Neural cell (in vitro differentiated cells): ENCODE data around the gene PPP1R14B. TPM values are rescaled to one million over a fixed set of nuclear protein-coding genes. Genes with fewer than 3 reads are reported as not detected.

Source experiments
- H2AFZ ChIP-seq: fragments of 200-600, 300-800 bp; sonication (generic), shearing (Covaris generic); 2 replicates; pipeline ENCODE4 v1.6.0; 2014; ENCODE audit warnings: low read depth, mild to moderate bottlenecking, antibody characterized with exemption, low read length, moderate library complexity
- H3F3A ChIP-seq: fragments of 200-600 bp; shearing (Covaris generic); 2 replicates; pipeline ENCODE4 v1.6.1; 2016; ENCODE audit warnings: mild to moderate bottlenecking, moderate library complexity, mixed read lengths, antibody characterized with exemption, low read length; ENCODE audit not compliant: insufficient read depth, poor library complexity, severe bottlenecking
- H3K27ac ChIP-seq: fragments of 200-600, 300-800 bp; sonication (generic), shearing (Covaris generic); 2 replicates; pipeline ENCODE4 v1.5.1; 2014; ENCODE audit warnings: mild to moderate bottlenecking, low read length, moderate library complexity
- H3K27me3 ChIP-seq: fragments of 300-800, 200-600 bp; sonication (generic), shearing (Covaris generic); 2 replicates; pipeline ENCODE4 v1.6.0; 2014; ENCODE audit warnings: mild to moderate bottlenecking, low read depth, low read length, moderate library complexity; ENCODE audit not compliant: insufficient read depth
- H3K36me3 ChIP-seq: fragments of 300-800, 200-600 bp; sonication (generic), shearing (Covaris generic); 2 replicates; pipeline ENCODE4 v1.5.1; 2014; ENCODE audit warnings: mild to moderate bottlenecking, antibody characterized with exemption, low read length, moderate library complexity; ENCODE audit not compliant: insufficient read depth
- H3K4me2 ChIP-seq: fragments of 300-800, 200-600 bp; sonication (generic), shearing (Covaris generic); 2 replicates; pipeline ENCODE4 v1.6.0; 2014; ENCODE audit warnings: mild to moderate bottlenecking, low read length
- H3K4me3 ChIP-seq: fragments of 300-800, 200-600 bp; sonication (generic), shearing (Covaris generic); 2 replicates; pipeline ENCODE4 v1.5.1; 2014; ENCODE audit warnings: mild to moderate bottlenecking, low read length, moderate library complexity
- H3K79me2 ChIP-seq: fragments of 200-600 bp; shearing (Covaris generic); replicated peaks from 2 replicates; pipeline ENCODE4 v1.6.0; 2014; ENCODE audit warnings: mild to moderate bottlenecking, low read length, moderate library complexity; ENCODE audit not compliant: insufficient read depth
- H3K9ac ChIP-seq: fragments of 300-800, 200-600 bp; sonication (generic), shearing (Covaris generic); 2 replicates; pipeline ENCODE4 v1.6.1; 2016; ENCODE audit warnings: mild to moderate bottlenecking, low read length, mixed read lengths
- H3K9me2 ChIP-seq: fragments of 200-600 bp; shearing (Covaris generic); 2 replicates; pipeline ENCODE4 v1.6.1; 2016; ENCODE audit warnings: mild to moderate bottlenecking, low read length, mixed read lengths; ENCODE audit not compliant: insufficient read depth
- H3K9me3 ChIP-seq: fragments of 200-600, 300-800 bp; sonication (generic), shearing (Covaris generic); 2 replicates; pipeline ENCODE4 v1.6.1; 2016; ENCODE audit warnings: mild to moderate bottlenecking, mixed run types, low read length, moderate library complexity, mixed read lengths
- H4K20me1 ChIP-seq: fragments of 200-600 bp; shearing (Covaris generic); 2 replicates; pipeline ENCODE4 v1.6.1; 2016; ENCODE audit warnings: mild to moderate bottlenecking, mixed run types; ENCODE audit not compliant: insufficient read depth
- EP300 ChIP-seq: fragments of 450-650 bp; conservative IDR thresholded peaks from 2 replicates; pipeline ENCODE4 v1.6.1; 2014; ENCODE audit warnings: antibody characterized with exemption, mild to moderate bottlenecking, moderate library complexity; ENCODE audit not compliant: poor library complexity, severe bottlenecking
- RAD21 ChIP-seq: fragments of 450-650 bp; conservative IDR thresholded peaks from 2 replicates; pipeline ENCODE4 v1.6.1; 2014; ENCODE audit warnings: antibody characterized with exemption, mild to moderate bottlenecking, moderate library complexity
- REST ChIP-seq: IDR thresholded peaks from 2 replicates; pipeline ENCODE4 v1.6.1; 2012; ENCODE audit warnings: borderline replicate concordance
- SMC3 ChIP-seq: fragments of 450-650 bp; conservative IDR thresholded peaks from 2 replicates; pipeline ENCODE4 v1.6.1; 2014; ENCODE audit warnings: antibody characterized with exemption, mild to moderate bottlenecking, moderate library complexity; ENCODE audit not compliant: poor library complexity
- TAF1 ChIP-seq: IDR thresholded peaks from 2 replicates; pipeline ENCODE4 v1.6.1; 2012; ENCODE audit warnings: low read depth
- polyA plus RNA-seq: library from polyadenylated mRNA; depleted of rRNA; stranded (reverse); fragments of >200 nt; gene quantifications from 2 replicates; pipeline ENCODE4 v1.2.3, GENCODE V29; 2014
- TF ChIP-seq, protein P1 (sequence below): fragments of 450-650 bp; IDR thresholded peaks from 2 replicates; pipeline ENCODE4 v1.5.1; 2014; ENCODE audit warnings: antibody characterized with exemption, mild to moderate bottlenecking, moderate library complexity; ENCODE audit not compliant: poor library complexity, severe bottlenecking

PPP1R14B gene
- polyA plus RNA-seq, 1 donor from 2014 or later, result 400 TPM

GRCh38 chr11:64206457-64207255, 40.1 kb downstream of the PPP1R14B start, which contains the start of gene FERMT3:
Gene FERMT3 (plus strand): TSS chr11:64206721. CDS start chr11:64207365, 644 bp downstream.
- Histone ChIP-seq H3K9ac (no peak within 1 kb of the TSS), H3K9me3 (no peaks in the 10 kb centered on the region), H3K9me2 (no peaks in the 10 kb centered on the region), H3K4me3 (no peak within 1 kb of the TSS), H3K27ac (no peak within 1 kb of the TSS), H3K27me3 (no peaks in the 10 kb centered on the region), H3K36me3 (peaks cover 6% of the 10 kb centered on the region), H3K79me2 (no peaks in the 10 kb centered on the region), H4K20me1 (no peaks in the 10 kb centered on the region), H3K4me2 (no peak within 1 kb of the TSS), H2AFZ (no peak within 1 kb of the TSS), H3F3A (no peaks in the 10 kb centered on the region)
- no peak for TF ChIP-seq RAD21
- no peak for TF ChIP-seq EP300
- no peak for TF ChIP-seq REST

DNA sequence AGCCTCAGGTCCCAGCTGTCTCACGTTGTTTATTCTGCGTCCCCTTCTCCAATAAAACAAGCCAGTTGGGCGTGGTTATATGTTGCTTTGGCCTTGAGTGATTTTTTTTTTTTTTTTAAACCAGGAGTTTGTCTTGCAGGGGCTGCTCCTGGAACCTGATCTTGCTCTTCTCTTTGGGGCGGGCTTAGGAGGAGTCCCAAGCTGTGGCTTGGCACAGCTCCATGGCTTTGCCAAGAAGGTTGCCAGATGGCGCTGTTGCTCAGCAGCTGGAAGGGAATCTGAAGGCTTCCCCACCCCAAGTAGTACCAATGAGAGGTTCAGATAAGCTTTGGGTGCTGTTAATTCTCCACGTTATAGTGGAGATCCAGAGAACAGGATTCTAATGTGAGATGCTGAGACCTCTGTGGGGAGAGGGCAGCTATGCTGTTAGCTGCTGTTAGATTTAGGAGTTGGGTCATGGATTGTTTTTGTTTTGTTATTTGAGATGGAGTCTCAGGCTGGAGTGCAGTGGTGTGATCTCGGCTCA, 42.2 kb downstream of the PPP1R14B start:
- no peaks in the 10 kb centered on the region for H3K27me3 ChIP-seq
- H3K4me2 ChIP-seq, result no peak overlapping the region
- no peaks in the 10 kb centered on the region for H4K20me1 ChIP-seq
- no peaks in the 10 kb centered on the region for H3K9me2 ChIP-seq
- TF ChIP-seq, protein P1, sequence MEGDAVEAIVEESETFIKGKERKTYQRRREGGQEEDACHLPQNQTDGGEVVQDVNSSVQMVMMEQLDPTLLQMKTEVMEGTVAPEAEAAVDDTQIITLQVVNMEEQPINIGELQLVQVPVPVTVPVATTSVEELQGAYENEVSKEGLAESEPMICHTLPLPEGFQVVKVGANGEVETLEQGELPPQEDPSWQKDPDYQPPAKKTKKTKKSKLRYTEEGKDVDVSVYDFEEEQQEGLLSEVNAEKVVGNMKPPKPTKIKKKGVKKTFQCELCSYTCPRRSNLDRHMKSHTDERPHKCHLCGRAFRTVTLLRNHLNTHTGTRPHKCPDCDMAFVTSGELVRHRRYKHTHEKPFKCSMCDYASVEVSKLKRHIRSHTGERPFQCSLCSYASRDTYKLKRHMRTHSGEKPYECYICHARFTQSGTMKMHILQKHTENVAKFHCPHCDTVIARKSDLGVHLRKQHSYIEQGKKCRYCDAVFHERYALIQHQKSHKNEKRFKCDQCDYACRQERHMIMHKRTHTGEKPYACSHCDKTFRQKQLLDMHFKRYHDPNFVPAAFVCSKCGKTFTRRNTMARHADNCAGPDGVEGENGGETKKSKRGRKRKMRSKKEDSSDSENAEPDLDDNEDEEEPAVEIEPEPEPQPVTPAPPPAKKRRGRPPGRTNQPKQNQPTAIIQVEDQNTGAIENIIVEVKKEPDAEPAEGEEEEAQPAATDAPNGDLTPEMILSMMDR, result peak; percentile 67
- TF ChIP-seq RAD21 (peak; percentile 70), SMC3 (peak; percentile 63), REST (no peak), TAF1 (no peak)
- H3K79me2 ChIP-seq, result no peaks in the 10 kb centered on the region
- H3K9ac ChIP-seq, result no peak overlapping the region
- peaks cover 6% of the 10 kb centered on the region for H3K36me3 ChIP-seq
- H3K27ac ChIP-seq, result no peak overlapping the region
- no peaks in the 10 kb centered on the region for H3K9me3 ChIP-seq
- no peaks in the 10 kb centered on the region for H3F3A ChIP-seq
- H2AFZ ChIP-seq, result no peak overlapping the region
- no peak overlapping the region for H3K4me3 ChIP-seq
